Renal pelvis (tissue), 4 donors: ENCODE data around the gene IFNL4. TPM values are rescaled to one million over a fixed set of nuclear protein-coding genes. Genes with fewer than 3 reads are reported as not detected.
"Not testable (repeated sequence)": the region's sequence is repeated elsewhere in the genome, so short reads cannot be mapped to it uniquely, and the experiment has no call there.

Experiments
- DNase-seq: peaks from one replicate; pipeline ENCODE4 v3.0.0-alpha.2; 2013
- polyA plus RNA-seq, 3 donors: library from polyadenylated mRNA; unstranded; fragments of 120-200 nt; gene quantifications; one replicate each; pipeline ENCODE4 v1.2.1, GENCODE V29; 2013; ENCODE audit not compliant: insufficient read length in 3 of 3

Gene IFNL4
- polyA plus RNA-seq, 3 donors, result 0.09 TPM; not detected in 2

DNA sequence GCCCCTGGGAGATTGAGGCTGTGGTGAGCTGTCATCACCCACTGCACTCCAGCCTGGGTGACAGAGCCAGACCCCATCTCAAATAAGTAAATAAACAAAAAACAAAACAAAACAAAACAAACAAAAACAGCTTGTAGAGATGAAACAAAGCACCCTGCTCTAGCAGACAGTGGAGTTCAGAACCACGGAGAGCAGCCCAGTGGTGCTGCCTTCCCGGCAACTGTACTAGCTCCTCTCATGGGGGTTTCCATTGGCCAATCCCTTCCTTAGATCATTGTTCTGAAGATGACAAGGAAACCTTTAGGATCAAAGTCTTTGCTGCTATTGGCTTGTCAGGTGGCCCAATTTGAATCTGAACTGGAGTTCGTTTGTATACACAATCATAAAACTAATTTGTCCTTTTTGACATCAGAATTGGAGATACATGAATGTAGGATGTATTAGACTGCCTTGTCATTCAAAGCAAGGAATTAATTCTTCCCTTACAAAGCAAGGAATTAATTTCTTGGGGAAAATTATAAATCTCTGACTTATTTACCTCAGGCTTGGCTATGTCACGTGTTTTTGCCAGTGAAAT lies 24.9 kb downstream of the IFNL4 start:
- peak; percentile 52 for DNase-seq

DNA sequence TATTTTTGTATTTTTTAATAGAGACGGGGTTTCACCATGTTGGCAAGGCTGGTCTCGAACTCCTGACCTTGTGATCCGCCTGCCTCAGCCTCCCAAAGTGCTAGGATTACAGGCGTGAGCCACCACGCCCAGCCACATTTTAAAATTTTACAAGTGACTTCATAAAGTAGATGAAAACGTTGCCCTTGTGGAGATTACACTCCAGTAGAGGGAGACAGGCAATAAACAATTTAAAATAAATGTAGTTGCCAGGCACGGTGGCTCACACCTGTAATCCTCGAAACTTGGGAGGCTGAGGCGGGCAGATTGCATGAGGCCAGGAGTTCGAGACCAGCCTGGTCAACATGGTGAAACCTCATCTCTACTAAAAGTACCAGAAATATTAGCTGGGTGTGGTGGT lies 29.5 kb downstream of the IFNL4 start:
- DNase-seq, result not testable (repeated sequence)

DNA sequence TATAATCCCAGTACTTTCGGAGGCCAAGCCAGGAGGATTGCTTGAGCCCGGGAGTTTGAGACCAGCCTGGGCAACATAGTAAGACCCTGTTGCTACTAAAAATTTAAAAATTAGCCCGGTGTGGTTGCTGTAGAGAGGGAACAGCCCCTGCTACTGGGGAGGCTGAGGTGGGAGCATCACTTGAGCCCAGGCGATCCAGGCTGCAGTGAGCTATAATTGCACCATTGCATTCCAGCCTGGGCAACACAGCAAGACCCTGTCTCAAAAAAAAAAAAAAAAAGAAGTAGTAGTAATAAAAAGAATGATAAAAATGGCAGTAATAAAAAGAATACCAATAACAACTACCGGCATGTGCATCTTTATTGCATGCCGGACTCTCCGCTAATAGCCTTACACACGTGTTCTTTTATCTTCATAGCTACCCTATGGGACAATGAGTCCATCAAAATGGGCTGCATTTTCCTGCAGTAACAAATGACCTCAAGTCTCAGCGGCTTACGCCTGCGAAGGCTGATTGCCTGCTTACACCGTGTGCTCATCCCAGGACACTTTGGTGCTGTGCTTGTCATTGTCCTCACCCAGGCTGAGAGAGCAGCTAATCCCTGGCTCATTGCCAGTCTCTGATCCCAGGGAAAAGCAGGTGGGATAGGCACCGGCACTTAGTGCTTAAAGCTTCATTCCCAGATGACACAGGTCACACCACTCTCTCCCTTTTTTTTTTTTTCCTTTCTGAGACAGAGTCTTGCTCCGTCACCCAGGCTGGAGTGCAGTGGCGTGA lies 30.2 kb downstream of the IFNL4 start:
- no peak for DNase-seq

DNA sequence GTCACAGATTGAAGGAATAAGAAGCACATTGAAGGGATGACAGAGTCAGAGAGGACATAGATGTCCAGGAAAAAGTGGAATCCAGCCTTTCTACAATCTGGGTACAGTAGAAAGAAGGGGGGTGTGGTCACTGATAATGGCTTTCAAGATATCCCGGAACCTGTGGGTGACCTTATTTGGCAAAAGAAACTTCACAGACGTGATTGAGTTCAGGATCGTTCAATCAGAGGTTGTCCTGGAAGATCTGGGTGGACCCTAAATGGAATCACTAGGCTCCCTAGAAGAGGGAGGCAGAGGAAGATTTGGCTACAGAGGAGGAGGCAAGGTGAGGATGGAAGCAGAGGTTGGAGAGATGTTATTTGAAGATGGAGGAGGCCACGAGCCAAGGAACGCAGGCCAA lies 31.6 kb downstream of the IFNL4 start:
- no peak for DNase-seq

DNA sequence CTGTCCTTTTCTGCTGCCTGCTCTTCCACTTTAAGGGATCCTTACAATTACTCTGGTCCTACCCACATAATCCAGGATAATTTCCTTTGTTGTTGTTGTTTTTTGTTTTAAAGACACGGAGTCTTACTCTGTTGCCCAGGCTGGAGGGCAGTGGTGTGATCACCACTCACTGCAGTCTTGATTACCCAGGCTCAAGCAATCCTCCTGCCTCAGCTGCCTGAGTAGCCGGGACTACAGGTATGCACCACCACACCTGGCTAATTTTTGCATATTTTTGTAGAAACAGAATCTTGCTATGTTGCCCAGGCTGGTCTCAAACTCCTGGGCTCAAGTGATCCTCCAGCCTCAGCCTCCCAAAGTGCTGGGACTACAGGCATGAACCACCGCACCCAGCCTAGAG lies 33.3 kb downstream of the IFNL4 start:
- DNase-seq, result not testable (repeated sequence)

DNA sequence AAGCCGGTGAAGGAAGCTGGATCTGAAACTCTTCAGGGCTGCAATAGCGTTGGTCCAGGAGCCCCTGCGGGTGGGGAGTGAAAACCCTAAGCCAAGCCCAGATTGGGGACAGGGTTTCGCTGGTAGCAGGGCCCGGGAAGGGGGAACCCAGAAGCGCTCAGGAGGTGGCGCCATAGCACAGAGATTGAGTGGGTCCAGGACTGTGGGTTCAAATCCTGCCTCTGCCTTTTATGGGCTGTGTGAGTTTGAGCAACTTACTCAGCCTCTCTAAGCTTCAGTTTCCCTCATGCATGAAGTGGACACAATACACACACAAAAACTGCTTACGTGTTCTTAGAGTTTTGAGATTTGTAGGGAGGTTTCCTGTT lies 36.3 kb downstream of the IFNL4 start:
- no peak for DNase-seq

DNA sequence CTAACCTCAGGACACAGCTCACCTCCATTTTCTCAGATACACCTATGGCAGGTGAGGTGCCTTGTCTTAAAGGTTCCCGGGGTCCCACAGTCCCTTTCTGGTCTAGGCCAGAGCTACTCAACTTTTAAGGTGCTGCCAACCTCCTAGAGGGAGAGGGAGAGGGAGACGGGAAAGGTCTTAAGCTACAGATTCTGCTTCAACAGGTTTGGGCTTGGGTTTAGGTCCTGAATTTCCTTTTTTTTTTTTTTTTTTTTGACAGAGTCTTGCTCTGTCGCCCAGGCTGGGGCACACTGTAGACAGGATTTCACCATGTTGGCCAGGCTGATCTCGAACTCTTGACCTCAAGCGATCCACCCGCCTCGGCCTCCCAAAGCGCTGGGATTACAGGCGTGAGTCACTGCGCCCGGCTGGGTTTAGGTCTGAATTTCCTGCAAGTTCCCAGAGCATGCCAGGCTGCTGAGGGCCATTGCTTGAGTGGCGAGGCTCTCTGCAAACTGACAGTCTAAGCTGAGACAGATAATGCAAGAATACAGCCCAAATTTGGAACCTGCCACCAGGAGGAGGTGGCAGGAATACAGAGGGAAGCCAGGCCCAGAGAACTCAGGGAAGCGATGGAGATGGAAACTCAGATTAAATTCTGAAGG lies 36.8 kb downstream of the IFNL4 start:
- DNase-seq, result no peak

DNA sequence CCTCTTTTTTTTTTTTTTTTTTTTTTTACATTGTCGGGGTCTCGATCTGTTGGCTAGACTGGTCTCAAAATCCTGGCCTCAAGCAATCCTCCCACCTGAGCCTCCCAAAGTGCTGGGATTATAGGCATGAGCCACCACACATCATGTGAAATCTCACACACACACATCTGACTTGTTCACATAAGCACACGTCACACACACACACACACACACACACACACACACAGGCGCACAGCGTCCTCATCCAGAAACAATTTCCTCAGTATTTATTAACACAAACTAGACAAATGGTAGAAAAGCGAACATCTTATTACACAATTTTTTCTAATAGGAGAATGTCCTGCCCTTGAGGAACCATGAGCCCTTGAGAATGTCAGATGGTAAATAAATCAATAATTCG lies 39.5 kb downstream of the IFNL4 start:
- DNase-seq, result no peak

DNA sequence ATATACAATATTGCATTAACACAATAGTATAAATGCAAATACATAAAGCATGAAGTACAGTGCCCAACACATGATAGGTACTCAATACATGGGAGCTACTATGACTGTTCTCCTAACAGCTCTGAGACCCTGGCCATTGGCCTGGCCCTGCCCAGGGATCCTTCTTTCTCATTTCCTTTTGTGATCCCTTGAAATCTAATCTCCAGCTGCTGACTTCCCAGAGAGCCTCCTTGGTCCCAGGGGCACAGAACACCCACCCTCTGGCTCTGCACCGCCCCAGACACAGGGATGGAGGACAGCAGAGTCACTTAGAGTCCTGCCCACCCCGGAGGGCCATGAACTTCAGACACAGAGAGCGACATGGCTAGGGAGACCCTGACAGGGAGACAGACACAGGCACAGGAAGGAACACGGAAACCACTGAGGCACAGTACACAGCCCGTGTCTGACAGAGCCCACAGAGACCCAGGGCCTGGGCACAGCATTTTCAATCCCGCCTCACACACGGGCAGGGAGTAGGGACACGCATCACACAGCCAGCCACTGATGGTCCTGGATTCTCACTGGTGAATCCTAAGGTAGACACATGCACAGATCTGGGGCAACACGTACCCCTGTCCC lies 40.4 kb downstream of the IFNL4 start:
- no peak for DNase-seq

DNA sequence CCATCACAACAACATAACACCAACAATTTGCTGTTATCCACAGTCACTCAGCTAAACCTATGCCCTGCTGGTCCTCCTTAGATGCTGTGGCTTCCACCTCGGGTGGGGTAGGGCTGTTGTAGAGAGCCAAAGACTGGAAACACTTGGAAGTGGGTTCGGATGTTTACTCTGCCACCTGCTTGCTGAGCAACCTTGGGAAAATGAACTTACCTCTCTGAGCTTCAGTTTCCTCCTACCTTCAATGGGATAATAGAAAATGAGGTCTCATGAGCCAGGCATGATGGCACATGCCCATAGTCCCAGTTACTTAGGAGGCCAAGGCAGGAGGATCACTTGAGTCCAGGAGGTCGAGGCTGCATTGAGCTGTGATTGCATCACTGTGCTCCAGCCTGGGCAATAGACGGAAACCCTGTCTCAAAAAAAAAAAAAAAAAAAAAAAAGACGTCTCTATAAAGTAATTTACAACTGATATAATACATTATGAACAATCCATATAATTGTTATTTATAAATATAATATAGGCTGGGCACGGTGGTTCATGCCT lies 41.3 kb downstream of the IFNL4 start:
- no peak for DNase-seq

DNA sequence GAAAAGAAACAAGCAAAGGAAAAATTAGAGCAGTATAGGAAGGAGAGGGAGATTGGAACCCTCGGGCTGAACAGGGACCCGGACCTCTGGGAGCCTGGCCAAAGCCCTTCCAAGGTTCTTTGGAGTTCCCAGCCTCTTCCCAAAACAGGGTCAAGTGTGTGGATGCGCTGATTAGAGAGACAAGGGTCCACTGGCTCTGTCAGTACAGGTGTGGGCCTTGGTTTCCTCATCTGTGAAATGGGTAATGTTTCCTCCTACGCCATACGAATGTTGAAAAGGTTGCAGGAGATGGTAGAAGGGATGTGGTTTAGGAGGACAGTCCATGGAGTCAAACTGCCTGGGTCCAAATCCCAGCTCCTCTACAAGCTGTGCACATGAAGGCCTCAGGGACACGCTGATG lies 42.5 kb downstream of the IFNL4 start:
- DNase-seq, result no peak

DNA sequence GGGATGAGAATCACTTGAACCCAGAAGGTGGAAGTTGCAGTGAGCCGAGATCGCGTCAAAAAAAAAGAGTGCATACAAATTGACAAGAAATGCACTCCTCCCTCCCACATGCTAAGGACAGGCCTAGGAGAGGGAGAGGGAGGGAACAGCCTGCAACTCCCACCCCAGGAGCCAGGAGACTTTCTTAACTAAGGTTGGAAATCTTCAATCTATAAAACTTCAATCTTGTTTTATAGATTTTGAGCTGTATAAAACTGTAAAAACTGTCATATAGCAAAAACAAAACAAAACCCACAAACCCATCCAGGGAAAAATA lies 43.2 kb downstream of the IFNL4 start:
- DNase-seq, result no peak

DNA sequence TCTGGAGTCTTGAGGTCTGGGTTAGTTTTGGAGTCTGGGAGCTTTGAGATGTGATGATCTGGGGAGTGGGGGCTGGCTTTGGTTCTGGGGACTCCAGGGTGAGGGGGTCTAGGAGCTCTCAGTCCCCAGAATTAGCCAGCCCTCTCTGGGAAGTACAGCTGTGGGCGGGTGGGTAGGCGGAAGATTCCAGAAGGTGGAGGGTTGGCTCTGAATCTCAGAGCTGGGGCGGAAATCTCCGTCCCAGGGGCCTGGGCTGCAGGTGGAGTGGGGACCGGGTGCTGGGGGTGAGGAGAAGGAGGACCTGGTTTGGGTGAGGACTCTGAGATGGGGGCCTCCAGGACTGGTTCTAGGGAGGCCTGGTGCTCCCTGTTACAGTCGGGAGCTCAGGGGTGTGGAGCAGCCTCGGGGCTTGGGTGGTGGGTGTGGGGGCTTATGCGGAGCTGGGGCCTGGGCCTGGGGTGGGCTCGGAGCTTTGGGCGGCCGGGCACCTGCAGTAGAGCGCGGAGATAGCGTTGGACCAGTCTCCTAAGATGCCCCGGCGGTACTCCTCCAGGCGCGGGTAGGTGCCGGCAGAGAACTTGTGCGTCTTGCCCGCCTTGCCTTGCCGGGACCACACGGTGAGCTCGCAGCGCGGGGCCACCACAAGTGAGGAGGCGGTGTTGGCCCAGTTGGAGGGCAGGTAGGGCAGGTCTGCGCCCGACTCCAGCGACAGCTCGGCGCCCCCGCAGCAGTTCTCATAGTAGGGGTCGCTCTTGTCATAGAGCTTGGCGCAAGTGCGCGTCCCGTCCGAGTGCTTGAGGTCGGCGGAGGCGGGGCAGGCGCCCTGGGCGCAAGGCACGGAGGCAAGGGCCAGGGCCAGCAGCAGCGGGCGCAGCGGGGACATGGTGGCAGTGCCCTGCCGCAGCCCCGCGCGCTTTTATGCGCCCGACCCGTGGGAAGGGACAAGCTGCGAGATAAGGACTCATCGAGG lies 45.0 kb downstream of the IFNL4 start, which contains the start of gene SYCN:
Gene SYCN, minus strand, starts transcription at position 892 of the 970 bp plus-strand sequence. Its CDS starts 9 bp downstream, at position 883.
- DNase-seq, result no peak

DNA sequence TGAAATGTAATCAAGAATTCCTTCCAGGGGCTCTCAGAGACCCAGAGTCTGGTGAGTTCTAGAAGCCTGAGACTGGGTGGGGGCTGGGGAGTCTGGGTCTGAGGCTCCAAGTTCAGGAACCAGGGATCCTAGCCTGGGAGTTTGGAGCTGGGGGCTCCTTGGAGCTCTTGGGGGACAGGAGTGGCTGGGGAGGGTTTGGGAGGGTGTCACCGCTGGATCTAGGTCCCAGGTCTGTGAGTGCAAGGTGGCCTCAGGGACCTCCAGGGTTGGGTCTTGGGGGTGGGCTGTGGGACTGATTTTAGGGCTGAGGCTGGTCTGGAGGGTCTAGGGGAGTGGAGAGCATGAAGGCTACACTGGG lies 45.7 kb downstream of the IFNL4 start:
- no peak for DNase-seq

DNA sequence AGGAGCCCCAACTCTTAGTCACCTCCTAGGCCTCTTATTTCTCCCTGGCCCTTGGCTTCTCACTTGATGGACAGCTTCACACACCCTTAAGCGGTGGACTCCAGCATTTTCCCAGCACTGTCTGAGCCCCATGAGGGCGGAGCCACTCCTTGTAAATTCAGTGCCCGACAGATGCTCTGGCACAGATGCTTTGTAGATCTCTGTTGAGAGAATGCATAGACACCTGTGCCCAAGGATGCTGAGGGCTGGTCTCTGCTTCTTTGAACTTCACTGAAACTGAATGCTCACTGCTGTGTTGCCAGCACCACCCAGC lies 47.9 kb downstream of the IFNL4 start:
- DNase-seq, result no peak

DNA sequence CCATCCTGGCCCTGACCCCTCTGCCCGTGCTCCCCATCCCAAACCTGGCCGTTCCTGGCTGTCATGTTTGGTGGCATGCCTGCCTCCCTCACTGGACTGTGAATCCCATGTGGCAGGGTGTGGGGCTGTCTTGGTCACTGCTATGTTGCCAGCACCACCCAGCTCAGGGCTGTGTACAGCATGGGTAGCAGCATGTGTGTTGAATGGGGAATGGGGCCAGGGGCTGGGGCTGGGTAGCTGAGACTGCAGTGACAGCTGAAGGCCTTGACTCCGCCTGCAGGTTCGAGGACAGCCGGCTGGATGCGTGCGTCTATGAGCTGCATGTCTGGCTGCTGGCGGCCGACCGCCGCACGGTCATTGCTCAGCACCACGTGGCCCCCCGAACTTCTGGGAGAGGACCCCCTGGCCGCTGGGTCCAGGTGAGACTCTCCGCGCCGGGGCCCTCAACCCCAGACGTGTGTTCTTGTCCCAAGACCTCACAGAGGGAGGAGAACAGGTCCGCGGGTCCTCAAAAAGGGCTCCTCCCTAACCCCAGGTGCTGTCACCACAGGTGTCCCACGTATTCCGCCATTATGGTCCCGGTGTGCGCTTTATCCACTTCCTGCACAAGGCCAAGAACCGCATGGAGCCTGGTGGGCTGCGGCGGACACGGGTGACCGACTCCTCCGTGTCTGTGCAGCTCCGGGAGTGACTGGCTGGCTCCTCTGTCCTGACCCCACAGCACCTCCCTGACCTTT lies 48.4 kb downstream of the IFNL4 start:
- DNase-seq, result no peak

DNA sequence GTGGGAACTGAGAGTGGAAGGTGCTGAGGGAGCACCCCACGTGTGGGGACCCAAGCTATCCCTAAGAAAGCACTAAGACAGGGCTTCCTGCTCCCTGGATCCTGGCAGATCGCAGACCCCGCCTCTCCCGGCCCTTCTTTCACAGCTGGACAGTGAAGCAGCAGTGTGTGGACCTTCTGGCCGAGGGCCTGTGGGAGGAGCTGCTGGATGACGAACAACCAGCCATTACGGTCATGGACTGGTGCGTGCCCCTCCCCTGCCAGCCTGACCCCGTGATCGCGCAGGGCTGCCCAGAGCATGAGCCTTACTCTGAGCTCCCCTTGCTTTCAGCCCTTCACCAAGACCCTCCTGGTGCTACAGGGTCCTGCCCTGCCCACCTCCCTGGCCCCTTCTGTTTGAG lies 49.6 kb downstream of the IFNL4 start:
- DNase-seq, result peak; percentile 85

DNA sequence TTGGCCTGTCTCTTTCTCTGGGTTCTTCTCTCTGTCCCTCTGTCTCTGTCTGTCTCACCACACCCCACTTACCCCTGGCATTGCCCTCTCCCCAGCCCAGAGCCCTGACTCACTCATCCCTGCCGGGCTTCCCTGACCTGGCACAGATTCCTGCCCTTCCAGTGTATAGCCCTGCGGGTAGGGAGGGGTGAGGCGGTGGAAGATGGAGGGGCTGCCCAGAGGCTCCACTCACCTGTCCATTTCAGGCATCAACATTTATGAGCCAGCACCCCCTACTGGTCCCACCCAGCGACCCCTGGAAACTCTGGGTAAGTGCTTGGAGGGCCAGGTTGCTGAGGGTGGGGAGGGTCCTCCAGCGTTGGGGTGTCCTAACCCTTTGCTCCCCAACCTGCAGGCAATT lies 50.8 kb downstream of the IFNL4 start:
- DNase-seq, result no peak

DNA sequence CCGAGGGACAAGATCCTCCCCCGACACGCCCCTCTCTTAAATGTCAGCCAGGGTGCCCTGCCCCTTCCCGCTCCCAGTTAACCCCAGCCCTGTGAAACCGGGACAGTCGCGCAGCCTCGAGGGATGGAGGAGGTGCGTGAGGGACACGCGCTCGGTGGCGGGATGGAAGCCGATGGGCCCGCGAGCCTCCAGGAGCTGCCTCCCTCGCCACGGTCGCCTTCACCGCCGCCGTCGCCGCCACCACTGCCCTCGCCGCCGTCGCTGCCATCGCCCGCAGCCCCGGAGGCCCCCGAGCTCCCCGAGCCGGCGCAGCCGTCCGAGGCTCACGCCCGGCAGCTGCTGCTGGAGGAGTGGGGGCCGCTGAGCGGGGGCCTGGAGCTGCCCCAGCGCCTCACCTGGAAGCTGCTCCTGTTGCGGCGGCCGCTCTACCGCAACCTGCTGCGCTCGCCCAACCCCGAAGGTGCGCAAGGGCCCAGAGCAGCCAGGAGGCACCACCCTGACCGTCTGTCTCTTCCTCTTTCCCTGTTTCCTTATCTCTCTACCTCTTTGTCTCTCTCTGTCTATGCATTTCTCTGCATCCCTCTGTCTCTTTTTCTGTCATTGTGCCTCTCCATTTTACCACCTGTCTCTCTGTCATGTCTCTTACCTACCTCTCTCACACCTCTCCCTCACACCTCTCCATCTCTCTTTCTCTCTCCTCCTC lies 51.6 kb downstream of the IFNL4 start, which contains the start of gene NCCRP1:
Gene NCCRP1, plus strand, starts transcription at position 105 of the 703 bp plus-strand sequence. Its CDS starts 19 bp downstream, at position 124.
- no peak for DNase-seq

DNA sequence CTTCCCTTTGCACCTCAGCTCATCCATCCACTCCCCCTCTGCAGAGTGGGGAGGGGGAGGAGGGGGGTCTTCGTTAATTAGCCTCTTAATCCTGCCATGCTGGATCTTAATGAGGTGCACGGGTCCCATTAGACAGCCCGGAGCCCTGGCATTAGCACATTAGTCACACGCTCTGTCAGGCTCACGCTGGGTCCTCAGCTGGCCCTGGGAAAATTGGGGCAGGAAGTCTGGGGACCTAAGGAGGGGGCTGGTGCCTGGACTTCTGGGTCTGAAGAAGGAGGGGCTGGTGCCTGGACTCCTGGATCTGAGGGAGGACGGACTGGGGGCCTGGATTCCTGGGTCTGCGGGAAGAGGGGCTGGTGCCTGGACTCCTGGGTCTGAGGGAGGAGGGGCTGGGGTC lies 52.3 kb downstream of the IFNL4 start:
- DNase-seq, result no peak
